Measurements from ENCODE around the gene DACT3. TPM values are rescaled to one million over a fixed set of nuclear protein-coding genes. Genes with fewer than 3 reads are reported as not detected.

DACT3 gene
- total RNA-seq, 4 donors from 2014 or later = 1.3 to 4.1 (median 2.6) TPM

- no peak overlapping the region for H3K4me3 ChIP-seq (ENCODE audit: low read depth, poor library complexity, severe bottlenecking)
- DNase-seq (ENCODE audit: low spot score in 2 of 2) = peak in 1 of 2 donors; percentile 80
- intact Hi-C loops (cut with DNase I; ENCODE audit: low total_unique reads) = no loop called here
- WGBS, 2 donors = 91 to 94% methylated on average over 26 to 27 of the region's 27 CpGs
- no peak for TF ChIP-seq CTCF (IDR thresholded peaks at IDR 0.05)
- TF ChIP-seq POLR2A (IDR thresholded peaks at IDR 0.05) = no peak
Observed at GRCh38 chr19:46608581-46609345, 52.2 kb downstream of the DACT3 start.

GRCh38 chr19:46608178-46608577 is 52.8 kb downstream of the DACT3 start:
- intact Hi-C loops (cut with DNase I; ENCODE audit: low total_unique reads) = no loop called here
- no peak for TF ChIP-seq POLR2A (IDR thresholded peaks at IDR 0.05)

GRCh38 chr19:46607448-46607841 is 53.5 kb downstream of the DACT3 start:
- intact Hi-C loops (cut with DNase I; ENCODE audit: low total_unique reads) = no loop called here
- peak in 1 of 2 donors; percentile 82 for DNase-seq (ENCODE audit: low spot score in 2 of 2)
- TF ChIP-seq POLR2A (IDR thresholded peaks at IDR 0.05) (no peak), CTCF (IDR thresholded peaks at IDR 0.05) (no peak)
- no peak overlapping the region for H3K4me3 ChIP-seq (ENCODE audit: low read depth, poor library complexity, severe bottlenecking)
- 80 to 87% methylated on average over 12 of the region's 12 CpGs for WGBS, 2 donors

More at GRCh38 chr19:46608178-46608577, 52.8 kb downstream of the DACT3 start:
- WGBS, 2 donors = 89 to 98% methylated on average over 9 of the region's 9 CpGs
- peak in 1 of 2 donors; percentile 72 for DNase-seq (ENCODE audit: low spot score in 2 of 2)
- H3K4me3 ChIP-seq (ENCODE audit: low read depth, poor library complexity, severe bottlenecking) = no peak overlapping the region

GRCh38 chr19:46606681-46607447 is 54.1 kb downstream of the DACT3 start:
- WGBS, 2 donors = 68 to 81% methylated on average over 12 of the region's 12 CpGs
- DNase-seq (ENCODE audit: low spot score in 2 of 2) = peak in 1 of 2 donors; percentile 79
- TF ChIP-seq CTCF (IDR thresholded peaks at IDR 0.05) (no peak), POLR2A (IDR thresholded peaks at IDR 0.05) (no peak)
- intact Hi-C loops (cut with DNase I; ENCODE audit: low total_unique reads) = no loop called here
- H3K4me3 ChIP-seq (ENCODE audit: low read depth, poor library complexity, severe bottlenecking) = no peak overlapping the region

- H3K4me3 ChIP-seq (ENCODE audit: low read depth, poor library complexity, severe bottlenecking) = no peak overlapping the region
- WGBS, 2 donors = 76 to 79% methylated on average over 11 of the region's 11 CpGs
- intact Hi-C loops (cut with DNase I; ENCODE audit: low total_unique reads) = no loop called here
- TF ChIP-seq POLR2A (IDR thresholded peaks at IDR 0.05) (no peak), CTCF (IDR thresholded peaks at IDR 0.05) (no peak)
- DNase-seq (ENCODE audit: low spot score in 2 of 2) = peak in 1 of 2 donors; percentile 81
Observed at GRCh38 chr19:46606019-46606418, 55.0 kb downstream of the DACT3 start.

- TF ChIP-seq CTCF (IDR thresholded peaks at IDR 0.05) = no peak
- no peak for TF ChIP-seq POLR2A (IDR thresholded peaks at IDR 0.05)
- 67 to 74% methylated on average over 9 to 15 of the region's 16 CpGs for WGBS, 2 donors
- intact Hi-C loops (cut with DNase I; ENCODE audit: low total_unique reads) = no loop called here
- DNase-seq (ENCODE audit: low spot score in 2 of 2) = peak in 1 of 2 donors; percentile 83
- H3K4me3 ChIP-seq (ENCODE audit: low read depth, poor library complexity, severe bottlenecking) = no peak overlapping the region
Observed at GRCh38 chr19:46605356-46605821, 55.6 kb downstream of the DACT3 start.

All from lower leg skin (tissue), 4 donors.